Astrocyte of the spinal cord (primary cell): Measurements from ENCODE around the gene ZNF419.
A peak's percentile ranks its signal among the peaks of the same experiment; 100 is the strongest.
"Not testable (repeated sequence)": the region's sequence is repeated elsewhere in the genome, so short reads cannot be mapped to it uniquely, and the experiment has no call there.

Experiments used
- DNase-seq: peaks from one replicate; pipeline ENCODE4 v3.0.0; 2011; ENCODE audit warnings: low read depth, low spot score
- H3K4me3 ChIP-seq: 2 replicates; pipeline ENCODE4 v1.5.1; 2011; ENCODE audit warnings: low read depth, mild to moderate bottlenecking, low read length, moderate library complexity
- CTCF ChIP-seq: IDR thresholded peaks from 2 replicates; pipeline ENCODE4 v1.5.1; 2012; ENCODE audit warnings: low read depth, mild to moderate bottlenecking, low read length, inconsistent platforms
- in situ Hi-C: cut with HindIII; loops from 2 replicates; pipeline ENCODE4 v1.10.0; 2017; ENCODE audit warnings: low sequenced_read_pairs

Gene ZNF419

GRCh38 chr19:57465680-57466381 lies 21.7 kb upstream of the ZNF419 start:
- no peak overlapping the region for H3K4me3 ChIP-seq
- no peak for DNase-seq
- TF ChIP-seq CTCF, result peak; percentile 27
- in situ Hi-C loops, result no loop called here

- TF ChIP-seq CTCF, result no peak
- DNase-seq, result no peak
- in situ Hi-C loops, result no loop called here
- H3K4me3 ChIP-seq, result no peak overlapping the region
Measured at GRCh38 chr19:57466489-57466888, 21.1 kb upstream of the ZNF419 start.

- in situ Hi-C loops, result no loop called here
- H3K4me3 ChIP-seq, result no peak overlapping the region
- no peak for TF ChIP-seq CTCF
Measured at GRCh38 chr19:57473646-57474045, 13.9 kb upstream of the ZNF419 start.

GRCh38 chr19:57477191-57478008 lies 10.2 kb upstream of the ZNF419 start, which contains the start of gene ZNF772:
Gene ZNF772 (minus strand): TSS chr19:57477566. CDS start chr19:57477309, 257 bp downstream.
- TF ChIP-seq CTCF, result peak; percentile 65

More at GRCh38 chr19:57473646-57474045, 13.9 kb upstream of the ZNF419 start:
- DNase-seq, result peak; percentile 4

GRCh38 chr19:57488299-57488644 lies 722 bp downstream of the ZNF419 start:
- in situ Hi-C loops, DNase-seq: not testable (repeated sequence)
- H3K4me3 ChIP-seq, result peak overlapping the region; percentile 37

More at GRCh38 chr19:57477191-57478008, 10.2 kb upstream of the ZNF419 start, which contains the start of gene ZNF772:
- in situ Hi-C loops, result no loop called here
- DNase-seq, result peak; percentile 96
- peak within 1 kb of the TSS; percentile 76 for H3K4me3 ChIP-seq

- in situ Hi-C loops, DNase-seq, H3K4me3 ChIP-seq: not testable (repeated sequence)
Measured at GRCh38 chr19:57499332-57499679, 11.8 kb downstream of the ZNF419 start.

GRCh38 chr19:57499680-57500395 lies 12.3 kb downstream of the ZNF419 start, which contains the start of gene ZNF773:
Gene ZNF773 (plus strand): TSS chr19:57499938. CDS start chr19:57500081, 143 bp downstream.
- in situ Hi-C loops, result not testable (repeated sequence)
- DNase-seq, result peak; percentile 97
- peak within 1 kb of the TSS; percentile 68 for H3K4me3 ChIP-seq

- peak; percentile 49 for DNase-seq
- H3K4me3 ChIP-seq, result peak overlapping the region; percentile 42
- in situ Hi-C loops, result not testable (repeated sequence)
Measured at GRCh38 chr19:57500400-57500799, 12.8 kb downstream of the ZNF419 start.
